Pancreas (tissue), 10 donors: ENCODE data around the gene ZFP36. TPM values are rescaled to one million over a fixed set of nuclear protein-coding genes. Genes with fewer than 3 reads are reported as not detected.
"Not testable (repeated sequence)": the region's sequence is repeated elsewhere in the genome, so short reads cannot be mapped to it uniquely, and the experiment has no call there.

Experiments used
- ATAC-seq, 4 donors: fragments of 200-7000 bp; cut with Tn5 transposase; one replicate each; pipeline versions ENCODE4 v1.8.0 to v1.9.1; 2020; ENCODE audit warnings: mild to moderate bottlenecking in 4 of 4, moderate library complexity in 4 of 4
- DNase-seq, 6 donors: peaks; one replicate each; pipeline ENCODE4 v3.0.0-alpha.2; 2020
- FAIRE-seq: peaks from 2 replicates; lab custom pipeline; 2012; peaks lifted over from hg19 to GRCh38; lab: Jason Lieb, UNC
- H3K27ac ChIP-seq, 4 donors: fragments of 200-600 bp; sonication (generic); 1 replicate in 3 of 4; 2 replicates in 1 of 4; pipeline versions ENCODE4 v1.5.0 to v1.8.0; 2020
- H3K27me3 ChIP-seq, 4 donors: fragments of 200-600 bp; one replicate each; pipeline ENCODE4 v1.8.0; 2021
- H3K36me3 ChIP-seq, 3 donors: fragments of 200-600 bp; sonication (generic) in 1 of 3; one replicate each; pipeline versions ENCODE4 v1.5.0 to v1.8.0; 2020 to 2021
- H3K4me1 ChIP-seq, 3 donors: fragments of 200-600 bp; one replicate each; pipeline ENCODE4 v1.8.0; 2021
- H3K4me3 ChIP-seq, 4 donors: fragments of 200-600 bp; sonication (generic) in 2 of 4; one replicate each; pipeline versions ENCODE4 v1.5.0 to v1.8.0; 2020 to 2021
- H3K9me3 ChIP-seq, 4 donors: fragments of 200-600 bp; one replicate each; pipeline ENCODE4 v1.8.0; 2021
- CTCF ChIP-seq, 4 donors: fragments of 200-600 bp; sonication (generic) in 3 of 4; IDR thresholded peaks; one replicate each; pipeline versions ENCODE4 v1.5.0 to v1.8.0; 2021; ENCODE audit warnings: antibody characterized with exemption in 4 of 4
- WGBS, 2 donors: extraction: QIAGEN DNeasy Blood & Tissue Kit; methylation state at CpG; one replicate each; pipeline ENCODE4 v1.1.7; 2013; 5-methylcytosine and 5-hydroxymethylcytosine counted together
- intact Hi-C, 3 donors: fragments of 100-400 bp; cut with DNase I; formaldehyde crosslinking; loops; one replicate each; pipeline versions ENCODE4 v1.11.1 to v1.14.2; 2022
- polyA plus RNA-seq, 2 donors: library from polyadenylated mRNA; stranded (reverse); fragments of 200-250 nt; gene quantifications; one replicate each; pipeline ENCODE4 v1.2.3, GENCODE V29; 2013
- total RNA-seq, 6 donors: library from RNA; stranded (reverse); fragmentation: NEBNext Ultra II Directional in 4 of 6; extraction: Animal tissue kit (Norgen Biotek cat#: 25700) in 4 of 6; gene quantifications; one replicate each; pipeline versions ENCODE4 v1.2.1 to v1.2.4, GENCODE V29; 2021 to 2023
- donor health status: healthy with polysubstance abuse.
- donor health status: DM: no; HTN: no; CAD: no; lungs with moderate emphysema.
- donor health status: DM: no; HTN: no; CAD: no.
- donor health status: control.
- donor health status: control.
- donor health status: Bipolar disorder and iron deficiency.
- donor health status: DM: yes; HTN: yes; CAD: no.
- donor health status: DM: no; HTN: no; CAD: no.
- donor health status: DM: no; HTN: no; CAD: no.
- donor health status: DM: yes; HTN: yes; CAD: no.

ZFP36 gene
- total and polyA plus RNA-seq, 8 donors: 20.2 to 151 (median 38.4) TPM

DNA sequence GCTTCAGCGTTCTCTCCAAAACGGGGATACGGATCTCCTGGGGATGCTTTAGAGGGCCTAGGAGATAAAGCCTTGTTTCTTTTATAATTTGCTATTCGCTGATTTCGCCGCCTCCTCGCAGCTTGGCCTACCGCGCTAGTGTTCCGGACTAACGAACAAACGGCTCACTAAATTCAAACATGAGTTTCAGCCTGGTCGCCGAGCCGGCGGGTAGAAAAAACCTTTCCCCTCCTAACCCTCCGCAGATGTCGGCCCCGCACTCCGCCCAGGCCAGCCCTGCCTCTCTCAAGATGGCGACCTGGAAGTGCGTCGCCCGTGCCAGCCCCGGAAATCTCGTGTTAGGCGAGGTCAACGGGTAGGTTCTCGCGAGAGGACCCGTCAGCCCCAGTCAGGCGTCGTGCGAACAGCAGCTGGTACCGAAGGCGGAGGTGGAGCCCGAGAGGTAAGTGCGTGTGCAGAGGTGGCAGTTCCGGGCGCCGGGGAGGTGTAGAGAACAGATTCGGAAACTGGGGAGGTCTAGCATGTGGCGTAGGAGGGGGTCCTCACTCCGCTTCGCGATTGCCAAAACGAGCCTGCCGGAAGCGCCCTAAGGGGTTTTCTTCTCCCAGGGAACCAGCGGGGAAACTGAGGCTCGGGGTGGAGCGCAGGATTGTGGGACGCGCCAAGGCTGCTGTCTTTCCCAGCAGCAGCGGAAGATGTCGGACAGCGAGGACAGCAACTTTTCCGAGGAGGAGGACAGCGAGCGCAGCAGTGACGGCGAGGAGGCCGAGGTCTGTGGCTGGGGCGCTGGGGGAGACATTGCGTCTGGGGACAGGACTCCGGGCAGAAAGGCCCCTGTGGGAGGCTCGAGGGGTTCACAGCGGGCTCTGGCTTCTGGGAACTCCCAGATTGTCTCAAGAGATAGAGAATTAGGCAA is 38.8 kb downstream of the ZFP36 start, which contains the start of gene SUPT5H:
SUPT5H (plus strand) TSS at position 387 of the 916 bp plus-strand sequence; CDS start at position 696, 309 bp downstream.
- peak; percentile 96 to 99 (median 98) for ATAC-seq
- TF ChIP-seq CTCF (IDR thresholded peaks at IDR 0.05): no peak
- Histone ChIP-seq H3K4me1 (peaks cover 7 to 29% (median 17%) of the 10 kb centered on the region in 3 donors), H3K9me3 (no peaks in the 10 kb centered on the region), H3K36me3 (no peaks in the 10 kb centered on the region), H3K4me3 (peak within 1 kb of the TSS; percentile 68 to 99 (median 90)), H3K27ac (peak within 1 kb of the TSS; percentile 74 to 91 (median 85)), H3K27me3 (no peaks in the 10 kb centered on the region)
- DNase-seq: peak; percentile 96 to 99 (median 97)
- no peak for FAIRE-seq
- intact Hi-C loops: loop anchor here in 1 of 3 donors (10.0 kb wide), 1 partner anchor 89 kb away; the partner anchor contains the start of gene EID2B
- WGBS, 2 donors: 0 to 1% methylated on average over 68 of the region's 68 CpGs

DNA sequence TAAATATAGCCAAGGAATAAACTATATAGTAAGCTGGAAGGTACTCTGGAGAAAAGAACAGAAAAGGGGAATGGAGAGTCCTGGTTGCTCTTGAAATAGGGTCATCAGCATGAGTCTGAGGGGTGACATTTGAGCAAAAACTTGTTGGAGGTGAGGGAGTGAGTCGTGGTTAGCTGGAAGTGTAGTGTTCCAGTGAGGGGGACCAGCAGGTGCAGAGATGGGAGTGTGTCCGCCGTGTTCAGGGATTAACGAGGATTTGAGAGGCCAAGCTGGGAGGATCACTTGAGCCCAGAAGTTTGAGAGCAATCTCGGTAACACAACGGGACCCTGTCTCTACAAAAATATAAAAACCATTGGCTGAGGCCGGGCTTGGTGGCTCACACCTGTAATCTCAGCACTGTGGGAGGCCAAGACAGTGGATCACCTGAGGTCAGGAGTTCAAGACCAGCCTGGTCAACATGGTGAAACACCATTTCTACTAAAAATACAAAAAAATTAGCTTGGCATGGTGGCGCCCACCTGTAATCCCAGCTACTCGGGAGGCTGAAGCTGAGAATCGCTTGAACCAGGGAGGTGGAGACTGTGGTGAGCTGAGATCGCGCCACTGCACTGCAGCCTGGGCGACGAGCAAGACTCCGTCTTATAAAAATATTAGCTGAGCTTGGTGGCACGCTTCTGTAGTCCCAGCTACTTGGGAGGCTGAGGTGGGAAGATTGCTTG is 39.9 kb downstream of the ZFP36 start:
- no peak for TF ChIP-seq CTCF (IDR thresholded peaks at IDR 0.05)
- intact Hi-C loops: loop anchor here in 1 of 3 donors (10.0 kb wide), 1 partner anchor 88 kb away; the partner anchor contains the start of gene EID2B
- ATAC-seq (no peak), FAIRE-seq (no peak), DNase-seq (no peak)
- H3K36me3 ChIP-seq: no peaks in the 10 kb centered on the region
- no peaks in the 10 kb centered on the region for H3K9me3 ChIP-seq
- peaks cover 7 to 29% (median 17%) of the 10 kb centered on the region in 3 donors for H3K4me1 ChIP-seq
- 68 to 70% methylated on average over 16 of the region's 16 CpGs for whole genome bisulfite sequencing, 2 donors
- peak overlapping the region; percentile 68 to 99 (median 90) for H3K4me3 ChIP-seq
- no peaks in the 10 kb centered on the region for H3K27me3 ChIP-seq
- H3K27ac ChIP-seq: peak overlapping the region in 2 of 4 donors; percentile 90 to 91

DNA sequence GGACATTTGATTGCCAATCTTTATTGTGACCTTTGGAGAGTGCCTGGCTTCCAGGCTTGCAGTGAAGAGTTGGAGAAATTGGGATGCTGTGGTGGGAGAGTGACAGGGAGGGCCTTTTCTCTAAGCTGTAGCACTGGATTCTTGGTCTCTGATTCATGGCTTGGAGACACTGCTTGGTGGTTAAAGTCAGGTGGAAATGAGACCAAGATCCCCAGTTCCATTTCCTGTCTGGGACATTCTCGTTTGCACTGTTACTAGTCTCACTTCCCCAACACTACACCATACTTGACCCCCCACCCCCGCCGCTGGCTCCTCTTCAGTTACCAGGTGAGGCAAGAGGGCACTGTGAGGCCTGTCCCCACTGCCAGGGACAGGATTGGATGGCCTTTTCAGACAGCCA is 41.6 kb downstream of the ZFP36 start:
- no peaks in the 10 kb centered on the region for H3K27me3 ChIP-seq
- no peak overlapping the region for H3K27ac ChIP-seq
- peak in 1 of 6 donors; percentile 26 for DNase-seq
- H3K4me1 ChIP-seq: peaks cover 7 to 29% (median 17%) of the 10 kb centered on the region in 3 donors
- peaks cover 0 to under 1% (median 0%) of the 10 kb centered on the region in 3 donors for H3K36me3 ChIP-seq
- WGBS, 2 donors: 70 to 82% methylated on average over 3 of the region's 3 CpGs
- intact Hi-C loops: loop anchor here in 1 of 3 donors (10.0 kb wide), 1 partner anchor 87 kb away; the partner anchor contains the start of gene EID2B
- ATAC-seq: no peak
- FAIRE-seq: no peak
- no peaks in the 10 kb centered on the region for H3K9me3 ChIP-seq
- H3K4me3 ChIP-seq: no peak overlapping the region
- no peak for TF ChIP-seq CTCF (IDR thresholded peaks at IDR 0.05)

DNA sequence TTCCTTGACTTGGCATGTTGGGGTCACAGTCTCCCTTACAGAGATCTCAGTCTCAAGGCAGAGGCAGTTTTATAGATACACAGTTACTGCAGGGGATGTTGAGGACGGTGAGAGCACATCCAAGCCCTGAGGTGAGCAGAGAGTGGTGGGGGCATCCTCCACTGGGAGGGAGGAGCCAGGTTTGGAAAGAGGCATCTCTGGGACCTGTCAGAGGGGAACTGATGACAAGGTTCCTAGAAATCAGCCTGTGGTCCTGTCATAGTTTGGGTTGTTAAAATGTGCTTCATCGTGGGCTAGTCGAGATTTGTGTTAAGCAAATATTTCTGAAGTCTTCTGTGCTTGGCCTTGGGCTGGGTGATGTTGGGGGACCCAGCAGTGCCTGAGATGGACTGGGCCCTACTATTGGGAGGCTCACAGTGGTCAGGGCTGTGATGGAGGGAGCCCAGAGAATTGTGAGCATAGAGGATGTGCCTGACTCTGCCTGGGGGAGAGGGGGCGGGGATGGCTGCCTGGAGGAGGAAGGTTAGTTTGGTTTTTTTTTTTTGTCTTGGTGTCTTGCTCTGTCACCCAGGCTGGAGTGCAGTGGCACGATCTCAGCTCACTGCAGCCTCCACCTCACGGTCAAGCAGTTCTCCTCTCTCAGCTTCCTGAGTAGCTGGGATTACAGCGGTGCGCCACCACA is 42.6 kb downstream of the ZFP36 start:
- no peak for FAIRE-seq
- Histone ChIP-seq H3K4me1 (peaks cover 7 to 28% (median 17%) of the 10 kb centered on the region in 3 donors), H3K4me3 (no peak overlapping the region), H3K36me3 (peaks cover 0 to 3% (median 0%) of the 10 kb centered on the region in 3 donors), H3K9me3 (no peaks in the 10 kb centered on the region), H3K27ac (no peak overlapping the region), H3K27me3 (no peaks in the 10 kb centered on the region)
- no peak for DNase-seq
- intact Hi-C loops: loop anchor here in 1 of 3 donors (10.0 kb wide), 1 partner anchor 86 kb away; the partner anchor contains the start of gene EID2B
- no peak for ATAC-seq
- WGBS, 2 donors: 70 to 74% methylated on average over 8 of the region's 8 CpGs
- TF ChIP-seq CTCF (IDR thresholded peaks at IDR 0.05): no peak

- ATAC-seq, H3K36me3 ChIP-seq, intact Hi-C loops, H3K9me3 ChIP-seq, H3K27me3 ChIP-seq, H3K4me3 ChIP-seq, FAIRE-seq, H3K27ac ChIP-seq, DNase-seq: not testable (repeated sequence)
- peaks cover 7 to 23% (median 16%) of the 10 kb centered on the region in 3 donors for H3K4me1 ChIP-seq
- 94% methylated on average over 8 of the region's 8 CpGs for WGBS, 2 donors
Observed at GRCh38 chr19:39451257-39451656, 44.6 kb downstream of the ZFP36 start.
